Body of pancreas (tissue), 4 donors: ENCODE data around the gene OR4F17. TPM values are rescaled to one million over a fixed set of nuclear protein-coding genes. Genes with fewer than 3 reads are reported as not detected.
A peak's percentile ranks its signal among the peaks of the same experiment; 100 is the strongest.
"Not testable (repeated sequence)": the region's sequence is repeated elsewhere in the genome, so short reads cannot be mapped to it uniquely, and the experiment has no call there.

Experiments used
- ATAC-seq: fragments of 150-250 bp; one replicate; pipeline ENCODE4 v1.9.1; 2016
- DNase-seq, 4 donors: peaks; one replicate each; pipeline ENCODE4 v3.0.0-alpha.2; 2019
- H3K27ac ChIP-seq, 4 donors: fragments of 200-600 bp; sonication (generic); 1 replicate in 3 of 4; 2 replicates in 1 of 4; pipeline versions ENCODE4 v1.5.1 to v1.6.1; 2016 to 2019; ENCODE audit warnings: mild to moderate bottlenecking in 1 of 4, mixed read lengths in 1 of 4, moderate library complexity in 1 of 4
- H3K27me3 ChIP-seq, 2 donors: fragments of 200-600 bp; sonication (generic); one replicate each; pipeline ENCODE4 v1.6.0; 2016; ENCODE audit warnings: mild to moderate bottlenecking in 1 of 2
- H3K36me3 ChIP-seq, 2 donors: fragments of 200-600 bp; sonication (generic); replicated peaks in 1 of 2; 2 replicates each; pipeline ENCODE4 v1.5.1; 2016; ENCODE audit warnings: low read depth in 2 of 2; ENCODE audit not compliant: insufficient read depth in 1 of 2
- H3K4me1 ChIP-seq: fragments of 200-600 bp; sonication (generic); one replicate; pipeline ENCODE4 v1.6.0; 2016
- H3K4me3 ChIP-seq, 2 donors: fragments of 200-600 bp; sonication (generic); 1 replicate in 1 of 2; 2 replicates in 1 of 2; pipeline ENCODE4 v1.5.1; 2016 to 2019
- H3K9me3 ChIP-seq, 3 donors: fragments of 200-600 bp; sonication (generic); 1 replicate in 2 of 3; 2 replicates in 1 of 3; pipeline ENCODE4 v1.5.1; 2016
- WGBS, 2 donors: methylation state at CpG; one replicate each; pipeline ENCODE4 v1.1.5; 2017; 5-methylcytosine and 5-hydroxymethylcytosine counted together
- intact Hi-C: fragments of 100-400 bp; cut with DNase I; formaldehyde crosslinking; loops from one replicate; pipeline ENCODE4 v1.15.1; 2023
- total RNA-seq, 2 donors: library from RNA; depleted of rRNA; stranded (reverse); fragments of >200 nt; gene quantifications; one replicate each; pipeline ENCODE4 v1.1.0, GENCODE V29; 2016

Gene OR4F17, protein sequence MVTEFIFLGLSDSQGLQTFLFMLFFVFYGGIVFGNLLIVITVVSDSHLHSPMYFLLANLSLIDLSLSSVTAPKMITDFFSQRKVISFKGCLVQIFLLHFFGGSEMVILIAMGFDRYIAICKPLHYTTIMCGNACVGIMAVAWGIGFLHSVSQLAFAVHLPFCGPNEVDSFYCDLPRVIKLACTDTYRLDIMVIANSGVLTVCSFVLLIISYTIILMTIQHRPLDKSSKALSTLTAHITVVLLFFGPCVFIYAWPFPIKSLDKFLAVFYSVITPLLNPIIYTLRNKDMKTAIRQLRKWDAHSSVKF
- total RNA-seq, result not detected

DNA sequence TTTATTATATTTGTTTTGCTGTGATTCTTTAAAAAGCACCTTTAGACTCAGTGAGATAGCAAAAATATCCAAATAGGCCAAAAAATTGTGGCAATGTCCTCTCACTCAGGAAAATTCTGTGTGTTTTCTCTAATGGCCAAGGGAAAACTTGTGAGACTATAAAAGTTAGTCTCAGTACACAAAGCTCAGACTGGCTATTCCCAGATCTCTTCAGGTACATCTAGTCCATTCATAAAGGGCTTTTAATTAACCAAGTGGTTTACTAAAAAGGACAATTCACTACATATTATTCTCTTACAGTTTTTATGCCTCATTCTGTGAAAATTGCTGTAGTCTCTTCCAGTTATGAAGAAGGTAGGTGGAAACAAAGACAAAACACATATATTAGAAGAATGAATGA, at the start of gene OR4F17:
Gene OR4F17, plus strand, starts transcription at position 301 of the 400 bp plus-strand sequence. CDS start 3,575 bp downstream, outside the sequence.
- H3K4me3 ChIP-seq, H3K27me3 ChIP-seq, H3K4me1 ChIP-seq, DNase-seq, intact Hi-C loops, H3K36me3 ChIP-seq, ATAC-seq, H3K27ac ChIP-seq, H3K9me3 ChIP-seq: not testable (repeated sequence)

DNA sequence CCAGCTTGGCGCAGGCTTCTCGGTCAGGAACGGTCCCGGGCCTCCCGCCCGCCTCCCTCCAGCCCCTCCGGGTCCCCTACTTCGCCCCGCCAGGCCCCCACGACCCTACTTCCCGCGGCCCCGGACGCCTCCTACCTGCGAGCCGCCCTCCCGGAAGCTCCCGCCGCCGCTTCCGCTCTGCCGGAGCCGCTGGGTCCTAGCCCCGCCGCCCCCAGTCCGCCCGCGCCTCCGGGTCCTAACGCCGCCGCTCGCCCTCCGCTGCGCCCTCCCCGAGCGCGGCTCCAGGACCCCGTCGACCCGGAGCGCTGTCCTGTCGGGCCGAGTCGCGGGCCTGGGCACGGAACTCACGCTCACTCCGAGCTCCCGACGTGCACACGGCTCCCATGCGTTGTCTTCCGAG, 36.1 kb upstream of the OR4F17 start:
- H3K36me3 ChIP-seq, H3K9me3 ChIP-seq, H3K4me3 ChIP-seq, H3K27ac ChIP-seq, H3K27me3 ChIP-seq, ATAC-seq, intact Hi-C loops, H3K4me1 ChIP-seq: not testable (repeated sequence)
- WGBS, 2 donors, result no CpG with 5 or more reads among the region's 54 CpGs
- peak in 3 of 4 donors; percentile 10 to 40 (median 12) for DNase-seq

DNA sequence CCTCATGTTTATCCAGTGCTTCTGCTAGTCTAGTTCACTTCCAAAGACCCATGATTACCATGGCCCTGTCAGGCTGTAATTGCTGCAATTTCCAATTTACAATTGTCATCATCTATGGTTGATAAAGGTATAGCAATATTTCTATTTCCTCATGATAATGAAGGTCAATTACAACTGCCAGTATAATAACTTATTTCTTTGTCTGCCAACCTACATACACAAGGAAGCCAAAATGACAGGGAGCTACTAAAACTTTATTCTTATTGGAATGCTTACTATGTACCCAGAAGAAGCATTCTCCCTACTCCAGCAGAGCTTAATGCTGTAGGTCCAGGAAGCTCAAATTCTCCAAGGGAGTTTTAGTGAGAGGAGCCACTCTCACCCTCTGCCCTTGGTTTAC, 24.0 kb upstream of the OR4F17 start:
- DNase-seq, ATAC-seq, intact Hi-C loops, H3K9me3 ChIP-seq, H3K36me3 ChIP-seq, H3K4me3 ChIP-seq, H3K27me3 ChIP-seq, H3K27ac ChIP-seq, H3K4me1 ChIP-seq: not testable (repeated sequence)

DNA sequence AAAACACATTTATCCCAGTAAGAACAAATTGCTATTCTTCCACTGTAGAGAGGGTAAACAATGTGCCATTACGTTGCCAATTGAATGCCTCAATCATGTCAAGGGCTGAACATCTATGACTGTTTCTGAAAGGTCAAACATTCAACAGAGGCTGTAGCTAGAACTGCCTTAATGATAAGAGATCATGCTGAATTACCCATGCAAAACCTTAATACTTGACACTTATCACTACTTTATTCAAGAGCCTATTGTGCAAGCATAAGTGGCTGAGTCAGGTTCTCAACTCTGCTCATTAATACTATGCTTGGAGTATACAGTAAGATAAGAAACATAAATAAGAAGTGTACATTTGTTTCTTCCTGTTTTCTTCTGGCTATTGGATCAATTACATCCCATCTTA, 23.3 kb upstream of the OR4F17 start:
- H3K27ac ChIP-seq, DNase-seq, H3K27me3 ChIP-seq, H3K4me1 ChIP-seq, intact Hi-C loops, H3K4me3 ChIP-seq, ATAC-seq, H3K36me3 ChIP-seq, H3K9me3 ChIP-seq: not testable (repeated sequence)
- no CpG with 5 or more reads among the region's 1 CpG for WGBS, 2 donors

DNA sequence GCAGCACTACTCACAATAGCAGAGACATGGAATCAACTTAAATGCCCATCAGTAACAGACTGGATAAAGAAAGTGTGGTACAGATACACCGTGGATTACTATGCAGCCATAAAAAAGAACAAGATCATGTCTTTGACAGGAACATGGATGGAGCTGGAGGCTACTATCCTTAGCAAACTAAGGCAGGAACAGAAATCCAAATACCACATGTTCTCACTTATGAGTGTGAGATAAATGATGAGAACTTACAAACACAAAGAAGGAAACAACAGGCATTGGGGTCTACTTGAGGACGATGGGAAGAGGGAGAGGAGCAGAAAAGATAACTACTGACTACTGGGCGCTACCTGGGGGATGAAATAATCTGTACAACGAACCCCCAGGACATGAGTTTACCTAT, 16.2 kb upstream of the OR4F17 start:
- H3K4me1 ChIP-seq, H3K36me3 ChIP-seq, H3K4me3 ChIP-seq, H3K9me3 ChIP-seq, H3K27me3 ChIP-seq, DNase-seq, intact Hi-C loops, ATAC-seq, H3K27ac ChIP-seq: not testable (repeated sequence)
- 52 to 58% methylated on average over 4 of the region's 4 CpGs for WGBS, 2 donors

DNA sequence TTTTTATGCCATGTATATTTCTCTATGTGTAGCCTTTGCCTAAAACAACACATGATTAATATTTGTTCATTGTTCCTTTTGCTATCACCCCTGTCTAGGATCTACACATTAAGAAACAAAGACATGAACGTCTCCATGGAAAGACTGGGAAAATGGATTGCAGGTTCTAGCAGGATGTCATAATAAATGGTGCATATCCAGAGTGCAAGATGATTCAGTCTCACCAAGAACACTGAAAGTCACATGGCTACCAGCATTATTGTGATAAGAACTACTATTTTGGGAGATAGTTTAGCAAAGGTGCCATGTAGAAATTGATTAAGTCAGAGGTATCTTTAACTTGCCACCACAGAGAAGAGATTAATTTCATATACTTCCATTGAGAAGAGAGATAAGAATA, 12.1 kb upstream of the OR4F17 start:
- ATAC-seq, H3K27ac ChIP-seq, DNase-seq, H3K4me1 ChIP-seq, H3K4me3 ChIP-seq, H3K27me3 ChIP-seq, H3K9me3 ChIP-seq, intact Hi-C loops, H3K36me3 ChIP-seq: not testable (repeated sequence)
- no CpG with 5 or more reads among the region's 1 CpG for WGBS, 2 donors

DNA sequence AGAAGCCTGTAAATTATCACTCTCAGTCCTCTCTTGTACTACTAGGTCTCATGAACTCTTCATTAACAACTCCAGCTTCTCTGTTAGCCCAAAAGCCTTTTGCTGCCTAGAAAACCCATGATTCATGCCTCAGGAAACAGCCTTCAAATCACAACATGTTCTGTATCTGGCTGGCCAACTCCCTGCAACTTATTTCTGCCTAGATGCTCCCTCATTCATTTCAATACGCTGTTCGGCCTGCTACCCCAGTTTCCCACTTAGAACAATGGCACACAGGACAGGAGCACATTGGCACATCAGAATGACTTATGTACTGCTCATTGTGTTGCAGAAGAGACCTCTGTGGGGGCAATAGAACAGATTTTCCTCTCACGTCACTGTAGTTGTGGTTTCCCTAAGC, 9.3 kb upstream of the OR4F17 start:
- intact Hi-C loops, H3K27ac ChIP-seq, H3K36me3 ChIP-seq, H3K9me3 ChIP-seq, H3K4me3 ChIP-seq, DNase-seq, H3K27me3 ChIP-seq, H3K4me1 ChIP-seq, ATAC-seq: not testable (repeated sequence)
- WGBS, 2 donors, result no CpG with 5 or more reads among the region's 3 CpGs

DNA sequence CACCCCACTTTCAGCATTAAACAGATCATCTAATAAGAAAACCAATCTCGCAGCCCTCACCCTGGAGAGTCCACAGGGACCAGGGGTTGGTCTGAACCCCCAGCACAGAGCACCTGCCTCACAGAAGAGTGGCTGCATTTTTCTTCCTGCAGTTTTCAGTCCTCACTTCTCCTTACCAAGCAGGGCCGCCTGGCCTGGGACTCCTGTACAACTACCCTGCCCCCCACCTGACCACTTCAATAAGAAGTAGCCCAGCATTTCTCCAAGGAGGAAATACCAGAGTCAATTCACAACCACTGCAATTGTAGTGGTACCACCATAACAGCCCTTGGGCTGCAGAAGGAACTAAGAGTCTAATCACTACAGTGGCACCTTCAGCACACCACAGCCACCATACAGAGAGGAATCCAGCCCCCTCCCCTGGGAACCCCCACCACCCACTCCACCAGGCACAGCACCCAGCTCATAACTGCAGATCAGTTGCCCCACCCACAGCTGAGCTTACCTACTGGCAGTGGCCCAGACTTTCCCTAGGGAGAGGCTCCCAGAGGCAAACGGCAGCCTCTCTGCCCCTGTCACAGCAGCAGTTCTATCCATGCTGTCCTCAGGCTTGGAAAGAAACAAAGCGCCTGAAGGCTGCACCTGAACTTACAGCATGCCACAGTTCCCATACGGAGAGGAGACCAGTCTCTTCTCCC, 13.7 kb downstream of the OR4F17 start:
- H3K36me3 ChIP-seq, H3K4me1 ChIP-seq, H3K27ac ChIP-seq, intact Hi-C loops, H3K27me3 ChIP-seq, H3K4me3 ChIP-seq, ATAC-seq, DNase-seq, H3K9me3 ChIP-seq: not testable (repeated sequence)
- WGBS, 2 donors, result 60% methylated on average over 1 of the region's 5 CpGs; no CpG with 5 or more reads in 1 of the 2 donors

Other genes with a start within 250 kb of the OR4F17 start
- gene PLPP2, start 184.3 kb downstream of the OR4F17 start, total RNA-seq, result 10 to 100 TPM; 66.4 to 75.8 TPM
- 1 to 10 TPM; 3.1 to 9.6 TPM for gene MIER2, start 237.7 kb downstream of the OR4F17 start, total RNA-seq